ENCODE measurements around the gene OR10A3.

The OR10A3 gene

DNA sequence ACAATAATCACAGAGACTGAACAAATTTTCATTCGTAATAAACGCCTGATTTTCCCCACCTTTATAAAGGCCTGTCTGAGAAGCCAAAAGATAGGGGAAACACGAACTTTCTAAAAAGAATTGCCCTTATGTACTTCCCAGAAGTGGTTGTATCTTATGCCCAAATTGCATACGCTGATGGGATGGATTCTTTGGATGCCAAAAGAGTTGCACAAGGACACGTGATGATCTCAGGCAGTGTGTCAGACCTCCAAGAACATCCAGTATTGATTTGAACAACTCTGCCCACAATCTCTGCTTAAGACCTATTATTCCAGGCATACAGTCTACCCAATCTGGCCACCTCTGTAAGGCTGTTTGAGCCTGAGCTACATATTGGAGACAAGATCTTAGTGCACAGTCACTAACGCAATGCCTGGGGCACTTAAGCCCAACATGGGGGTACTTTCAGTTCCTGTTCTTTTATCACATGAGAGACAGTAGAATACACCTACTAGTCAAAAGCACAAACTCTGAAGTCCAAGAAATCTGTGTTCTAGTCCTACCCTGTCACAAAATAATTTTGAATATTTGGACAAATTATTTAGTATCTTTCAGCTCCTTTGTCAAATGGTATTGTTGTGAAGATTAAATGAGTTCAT is 49.3 kb downstream of the OR10A3 start:
- DNase-seq (ENCODE audit: low read depth) = no peak

DNA sequence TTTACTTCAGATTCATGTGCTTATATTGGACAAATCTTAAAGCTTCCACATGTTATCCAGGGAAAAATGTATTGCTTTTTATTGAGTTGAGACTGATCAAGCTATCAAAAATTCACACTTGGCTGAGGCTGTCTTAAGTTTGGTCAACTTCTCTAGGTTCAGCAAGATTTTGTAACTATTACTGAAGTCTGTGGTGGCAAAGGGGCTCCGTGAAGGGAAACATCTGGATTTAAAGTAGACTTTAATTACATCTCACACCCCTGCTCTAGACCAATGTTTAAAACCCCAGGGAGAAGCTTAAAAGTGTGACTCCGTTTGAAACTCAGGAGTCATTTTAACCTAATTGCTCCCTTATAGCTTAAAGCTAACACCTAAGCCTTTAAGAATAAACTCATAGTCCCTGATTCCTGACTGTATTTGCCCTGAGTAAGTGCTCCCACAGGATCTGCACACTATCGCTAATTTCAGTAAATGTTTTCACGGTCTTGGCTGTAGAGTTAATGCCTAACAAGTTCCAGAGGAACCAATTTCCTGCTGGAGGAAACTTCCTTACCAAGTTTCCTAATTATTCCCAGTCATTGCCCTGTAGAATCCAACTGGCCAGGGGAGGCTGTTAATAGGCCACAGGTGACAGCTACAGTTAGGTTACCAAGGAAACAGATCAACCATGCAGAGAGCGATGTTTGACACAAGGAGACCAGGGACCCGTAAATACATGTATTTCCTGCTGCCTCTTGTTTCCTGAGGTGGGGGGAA is 50.9 kb downstream of the OR10A3 start:
- no peak for DNase-seq (ENCODE audit: low read depth)

DNA sequence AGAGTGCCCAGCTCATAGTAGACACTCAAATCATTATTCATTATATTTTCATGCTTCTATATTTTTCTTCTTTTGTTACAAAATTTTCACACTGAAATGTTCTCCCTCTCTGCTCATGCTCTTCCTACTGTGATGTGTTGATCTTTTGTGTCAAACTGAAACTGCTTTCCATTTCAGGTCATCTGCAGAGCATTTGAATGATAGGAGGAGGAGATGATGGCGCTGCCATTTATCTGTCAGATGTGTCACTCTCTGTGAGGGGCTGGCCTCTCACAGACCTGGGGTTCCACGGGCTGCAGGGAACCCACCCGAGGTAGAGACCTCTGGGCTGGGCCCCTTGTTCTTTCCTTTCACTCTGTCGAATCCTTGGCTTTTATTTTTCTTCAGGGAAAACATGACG is 51.5 kb downstream of the OR10A3 start:
- DNase-seq (ENCODE audit: low read depth) = no peak
